Activated T-cell treated with anti-CD3 and anti-CD28 coated beads for 24 hours (primary cell): ENCODE results near the gene SELENOM.

Experiments
- DNase-seq: peaks from one replicate; pipeline ENCODE4 v3.0.0-alpha.2; 2020; ENCODE audit warnings: low read depth

Gene SELENOM

GRCh38 chr22:31107178-31107893 is at the start of gene SELENOM:
Gene SELENOM (minus strand): TSS chr22:31107568. CDS start chr22:31107505, 63 bp downstream.
- peak; percentile 79 for DNase-seq

DNA sequence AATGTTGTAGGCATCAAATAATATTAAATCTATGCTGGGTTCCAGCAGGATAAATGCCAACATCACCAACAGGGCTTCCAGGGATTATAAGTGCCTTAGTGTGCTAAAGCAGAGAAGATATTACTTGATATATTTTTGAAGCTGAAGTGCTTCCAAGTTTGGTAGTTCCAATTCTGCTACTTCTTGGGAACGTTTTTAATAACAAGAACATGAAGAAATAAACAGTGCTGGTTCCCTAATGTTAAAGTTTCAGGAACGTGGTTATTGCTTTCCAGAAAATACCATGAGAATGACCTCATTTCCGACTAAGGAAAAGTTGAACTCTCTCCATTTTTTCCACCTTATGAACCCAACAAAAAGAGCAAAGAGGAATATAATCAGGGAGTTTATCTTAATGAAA is 48.1 kb upstream of the SELENOM start:
- no peak for DNase-seq

DNA sequence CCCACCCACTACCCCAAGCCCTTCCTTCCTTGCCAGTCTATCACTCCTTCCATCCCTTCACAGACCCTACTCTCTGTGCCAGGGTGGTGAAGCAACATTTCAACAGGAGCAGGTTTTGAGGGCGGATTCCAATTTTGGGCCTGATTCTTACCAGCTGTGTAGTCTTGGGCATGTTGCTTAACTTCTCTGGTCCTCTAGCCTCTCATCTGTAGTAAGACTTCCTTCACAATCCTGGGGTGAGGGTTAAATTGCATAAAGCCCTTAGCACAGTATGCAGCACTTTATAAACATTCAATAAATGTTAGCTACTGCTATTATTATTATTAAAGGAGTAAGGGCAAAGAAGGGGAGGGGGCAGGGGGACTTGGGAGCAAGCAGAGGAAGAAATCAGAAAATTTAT is 47.6 kb upstream of the SELENOM start:
- DNase-seq: no peak

DNA sequence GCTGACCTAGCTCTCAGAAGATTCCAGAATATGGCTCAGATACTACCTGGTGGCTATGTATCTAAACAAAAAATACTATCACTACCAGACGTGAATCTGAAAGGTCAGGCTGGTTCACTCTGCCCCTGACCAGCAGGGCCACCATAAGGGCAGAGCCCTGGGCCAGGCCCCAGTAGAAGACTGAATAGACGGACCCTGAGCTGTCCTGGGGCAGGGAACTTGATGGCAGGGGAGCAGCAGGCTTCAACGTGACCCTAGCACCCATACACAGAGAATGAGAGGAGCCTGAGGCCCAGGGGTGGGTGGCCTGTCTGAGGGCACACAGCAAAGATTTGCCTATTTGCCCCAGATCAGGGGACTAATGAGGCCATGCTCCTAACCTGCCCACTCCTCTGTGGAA is 46.0 kb upstream of the SELENOM start:
- DNase-seq: no peak

GRCh38 chr22:31151872-31152271 is 44.5 kb upstream of the SELENOM start:
- DNase-seq: no peak

GRCh38 chr22:31150615-31151014 is 43.2 kb upstream of the SELENOM start:
- DNase-seq: no peak

DNA sequence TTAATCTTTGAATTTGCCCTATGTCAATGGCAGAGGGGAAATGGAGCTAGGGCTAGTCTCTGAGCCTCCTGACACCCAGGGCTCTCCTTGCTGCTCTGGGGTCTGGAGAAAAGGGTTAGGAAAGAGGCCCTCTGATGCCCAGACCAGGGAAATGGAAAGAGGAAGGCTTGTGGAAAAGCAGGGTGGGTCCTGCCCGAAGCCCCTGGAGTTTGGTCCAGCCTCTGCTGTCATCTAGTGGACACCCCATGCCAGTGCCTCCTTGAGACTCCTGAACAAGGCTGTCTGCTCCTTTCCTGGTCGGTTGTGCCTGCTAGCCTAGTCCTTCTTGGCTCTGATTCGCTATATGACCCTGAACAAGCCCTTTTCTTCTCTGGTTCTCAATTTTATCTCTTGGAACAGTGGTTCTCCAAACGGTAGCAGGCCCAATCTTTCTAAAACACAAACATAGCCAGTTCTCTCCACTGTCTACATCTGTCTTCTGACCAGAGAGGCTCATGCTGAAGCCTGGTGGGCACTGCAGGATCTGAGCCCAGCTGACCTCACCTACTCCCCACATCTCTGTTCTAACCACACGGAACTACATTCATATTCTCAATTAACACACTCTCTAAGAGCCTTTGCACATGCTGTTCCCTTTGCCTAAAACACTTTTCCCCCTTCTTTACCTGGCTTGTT is 41.7 kb upstream of the SELENOM start:
- DNase-seq: no peak

DNA sequence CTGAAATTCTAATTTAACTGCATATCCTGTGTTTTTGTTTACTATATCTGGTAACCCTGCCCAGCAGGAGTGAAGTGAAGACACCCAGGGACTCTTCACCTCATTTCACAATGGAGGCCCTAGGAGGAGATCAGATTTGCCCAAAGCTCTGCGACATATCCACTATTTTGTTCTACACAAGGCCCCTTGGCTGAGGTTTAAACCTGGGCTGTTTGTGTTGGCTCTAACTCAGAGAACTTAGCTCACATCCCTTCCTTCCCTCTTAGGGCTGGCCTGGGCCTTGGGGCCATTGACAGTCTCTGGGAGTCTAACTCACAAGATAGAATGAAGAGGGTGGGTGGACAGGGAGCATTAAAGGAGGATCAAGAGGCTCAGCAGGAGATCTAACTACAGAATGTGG is 41.1 kb upstream of the SELENOM start:
- no peak for DNase-seq

- DNase-seq: no peak
These were observed 36.9 kb upstream of the SELENOM start for GRCh38 chr22:31144223-31144622.

- no peak for DNase-seq
These were observed 36.2 kb upstream of the SELENOM start for GRCh38 chr22:31143537-31143936.

DNA sequence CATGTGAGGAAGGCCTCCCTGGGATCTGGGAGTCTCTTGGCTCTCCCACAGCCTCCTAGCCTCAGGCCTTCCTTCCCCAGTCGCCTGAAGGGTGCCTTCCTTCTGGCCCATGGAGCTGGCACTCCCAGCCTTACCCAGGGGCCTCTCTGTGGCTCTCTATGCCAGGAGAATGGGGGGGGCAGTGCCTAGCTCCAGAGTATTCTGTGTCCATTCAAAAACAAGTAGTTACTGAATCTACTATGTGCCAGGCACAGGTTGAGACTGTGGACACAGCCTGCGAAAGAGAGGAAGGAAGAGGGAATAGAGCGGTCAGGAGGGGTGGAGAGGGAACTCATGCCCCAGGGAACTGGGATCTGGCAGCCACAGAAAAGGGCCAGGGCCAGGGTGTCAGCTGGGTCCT is 35.7 kb upstream of the SELENOM start:
- DNase-seq: no peak

DNA sequence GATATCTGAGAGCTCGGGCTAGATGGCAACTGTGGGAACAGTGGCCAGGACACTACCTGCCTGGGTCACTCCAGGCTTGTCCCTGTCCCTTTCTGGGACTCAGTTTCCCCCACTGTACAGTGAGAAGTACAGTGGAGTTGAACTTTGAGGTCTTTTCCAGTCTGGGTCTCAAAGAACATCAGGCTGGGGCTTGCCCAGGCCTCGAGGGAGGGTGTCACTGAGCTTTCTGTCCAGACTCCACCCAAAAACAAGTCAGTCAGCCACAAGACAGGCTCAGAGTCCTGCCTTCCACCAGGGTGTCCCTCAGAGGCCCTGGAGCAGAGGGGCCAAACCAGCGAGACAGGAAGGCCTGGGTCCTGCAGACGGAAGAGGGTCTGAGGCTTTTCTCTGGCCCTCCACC is 34.9 kb upstream of the SELENOM start:
- DNase-seq: no peak

DNA sequence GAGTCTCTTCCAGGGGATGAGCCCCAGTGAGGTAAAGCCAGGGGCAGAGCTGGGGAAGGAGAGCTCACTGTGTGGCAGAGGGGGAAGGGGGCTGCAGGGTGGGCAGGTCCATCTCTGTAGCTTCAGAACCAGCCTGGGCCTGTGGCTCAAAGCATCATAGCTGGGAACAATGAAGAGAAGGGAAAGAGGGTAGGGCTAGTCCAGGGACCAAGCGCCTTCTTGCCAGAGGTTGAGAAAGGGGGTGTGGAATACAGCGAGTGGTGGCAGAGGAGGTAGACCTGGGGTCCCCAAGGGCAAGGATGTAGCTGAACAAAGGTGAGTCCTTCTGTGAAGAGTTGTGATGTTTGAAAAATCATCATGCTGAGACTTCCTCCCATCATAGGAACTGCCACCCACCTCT is 34.2 kb upstream of the SELENOM start:
- no peak for DNase-seq

DNA sequence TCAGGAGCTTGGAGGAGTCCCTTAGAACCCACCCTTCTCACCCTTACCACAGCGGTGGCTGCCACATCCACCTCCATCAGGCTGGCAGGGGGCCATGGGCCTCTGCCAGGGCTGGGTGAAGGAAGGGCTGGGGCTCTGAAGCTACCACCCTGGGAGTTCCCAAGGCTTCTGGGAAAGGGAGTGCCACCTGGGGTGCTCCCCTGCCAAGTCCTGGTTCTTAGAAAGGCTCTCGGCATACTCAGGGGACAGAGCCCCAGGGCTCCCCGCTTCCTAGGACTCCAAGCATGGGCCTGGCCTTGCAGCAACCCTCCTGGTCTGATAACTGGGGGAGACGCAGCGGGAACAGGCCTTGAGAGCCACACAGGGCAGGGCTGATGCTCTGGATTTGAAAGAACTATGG is 33.4 kb upstream of the SELENOM start:
- DNase-seq: no peak

DNA sequence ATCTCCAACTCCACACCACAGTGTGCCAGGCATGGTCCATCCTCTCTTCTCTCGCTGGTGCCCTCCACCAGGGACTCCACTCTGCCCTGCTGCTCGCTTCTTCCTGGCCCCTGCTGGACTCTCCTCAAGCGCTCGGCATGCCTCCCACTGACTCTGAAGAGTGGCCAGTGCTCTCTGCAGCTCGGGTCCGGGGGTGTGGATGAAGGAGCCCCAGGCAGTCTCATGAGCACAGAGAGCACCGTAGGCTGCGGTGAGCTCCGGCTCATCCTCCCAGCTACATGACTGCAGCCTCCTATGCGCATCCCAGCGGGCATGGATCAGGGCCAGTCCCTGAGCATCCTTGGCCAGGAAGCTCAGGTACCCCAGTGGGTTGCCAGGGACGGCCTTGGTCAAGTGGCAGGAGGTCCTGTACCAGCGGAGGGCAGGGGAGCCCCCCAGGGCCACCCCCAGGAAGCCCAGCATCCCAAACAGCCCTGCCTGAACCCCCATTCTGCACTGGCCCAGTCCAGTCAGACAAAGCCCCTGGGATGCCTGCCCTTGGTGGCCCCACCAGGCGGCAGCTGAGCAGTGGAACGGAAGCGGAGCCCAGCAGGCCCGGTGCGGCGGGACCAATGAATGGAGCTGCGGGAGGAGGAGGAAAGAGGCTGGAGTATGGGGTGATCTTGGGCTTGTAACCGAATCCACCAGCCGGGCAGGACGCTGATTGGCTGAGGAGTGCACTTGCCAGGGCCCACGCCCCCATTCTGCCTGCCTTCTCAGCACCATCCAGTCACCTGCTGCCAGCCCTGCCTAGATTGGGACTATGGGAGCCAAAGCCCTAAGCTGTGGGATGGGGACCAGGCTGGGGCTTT is 32.7 kb upstream of the SELENOM start, which contains the start of gene PLA2G3:
Gene PLA2G3, minus strand, starts transcription at position 643 of the 851 bp plus-strand sequence. Its CDS starts 154 bp downstream, at position 489.
- no peak for DNase-seq

DNA sequence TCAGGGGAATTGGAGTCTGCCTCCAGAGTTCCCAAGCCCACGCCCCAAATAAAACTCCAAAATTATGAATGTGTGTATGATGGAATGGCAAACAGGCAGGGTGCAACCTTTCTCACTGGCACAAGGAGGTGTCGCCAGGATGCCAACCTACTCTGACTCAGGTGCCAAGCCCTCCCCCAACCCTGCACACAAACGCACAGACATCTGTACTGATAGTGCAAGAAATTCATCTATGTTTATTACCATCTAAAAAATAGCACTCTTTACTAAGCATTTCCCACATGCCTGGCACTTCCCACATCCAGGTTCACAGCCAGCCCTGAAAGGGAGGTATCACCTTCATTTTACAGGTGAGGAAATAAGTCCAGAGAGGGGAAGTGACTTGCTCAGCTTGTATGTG is 31.7 kb upstream of the SELENOM start:
- DNase-seq: no peak

- no peak for DNase-seq
These were observed 30.8 kb upstream of the SELENOM start for GRCh38 chr22:31138126-31138525.

DNA sequence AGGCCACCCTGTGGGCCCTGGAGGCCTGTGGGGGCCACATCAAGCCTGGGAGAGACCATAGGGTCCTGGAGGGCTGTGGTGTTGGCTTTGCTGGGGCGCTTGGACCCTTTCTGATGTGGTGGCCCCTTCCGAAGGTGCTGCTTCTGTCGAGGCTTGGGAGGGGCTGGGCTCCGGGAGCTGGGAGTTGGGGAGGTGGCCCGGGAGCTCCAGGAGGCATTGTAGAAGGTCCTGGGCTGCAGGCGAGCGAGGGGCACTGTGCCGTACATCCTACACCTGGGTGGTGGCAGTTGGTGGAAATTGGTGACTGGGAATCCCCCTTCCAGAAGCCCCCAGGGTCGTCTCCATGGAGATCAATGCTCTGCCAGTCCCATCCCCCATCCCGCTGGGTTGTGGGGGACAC is 30.4 kb upstream of the SELENOM start:
- no peak for DNase-seq

DNA sequence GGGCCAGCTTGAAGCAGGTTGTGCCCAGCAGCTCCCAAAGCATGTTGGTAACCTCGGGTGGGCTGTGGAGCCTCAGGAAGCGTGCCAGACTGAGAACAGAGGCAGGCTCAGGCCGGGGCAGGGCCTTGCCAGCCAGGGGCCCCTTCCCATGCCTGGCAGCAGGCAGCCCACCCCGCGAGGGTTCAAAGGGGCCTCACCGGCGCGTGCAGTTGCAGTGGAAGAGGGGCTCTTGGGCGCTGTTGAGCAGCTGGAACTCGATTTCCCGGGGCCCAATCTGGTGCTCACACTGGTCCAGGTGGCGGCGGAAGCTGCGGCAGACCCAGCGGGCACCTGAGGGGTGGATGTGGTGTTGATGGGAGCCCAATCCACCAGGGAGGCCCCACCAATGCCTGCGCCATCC is 29.3 kb upstream of the SELENOM start:
- DNase-seq: no peak

DNA sequence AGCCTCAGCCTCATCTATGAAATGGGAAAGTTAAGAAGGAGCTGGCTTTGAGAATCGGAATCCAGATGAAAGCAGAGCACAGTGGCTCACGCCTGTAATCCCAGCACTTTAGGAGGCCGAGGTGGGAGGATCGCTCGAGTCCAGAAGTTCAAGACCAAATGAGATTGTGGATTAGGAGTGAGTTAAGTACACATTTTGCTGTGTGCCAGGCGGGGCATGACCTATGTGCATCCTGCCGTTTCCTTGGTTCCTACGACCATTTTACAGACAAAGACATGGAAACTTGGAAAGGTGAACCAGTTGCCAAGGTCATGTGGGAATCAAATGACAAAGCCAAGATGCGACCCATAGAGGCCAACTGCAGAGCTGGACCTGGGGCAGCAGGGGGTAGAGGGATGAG is 28.8 kb upstream of the SELENOM start:
- no peak for DNase-seq

DNA sequence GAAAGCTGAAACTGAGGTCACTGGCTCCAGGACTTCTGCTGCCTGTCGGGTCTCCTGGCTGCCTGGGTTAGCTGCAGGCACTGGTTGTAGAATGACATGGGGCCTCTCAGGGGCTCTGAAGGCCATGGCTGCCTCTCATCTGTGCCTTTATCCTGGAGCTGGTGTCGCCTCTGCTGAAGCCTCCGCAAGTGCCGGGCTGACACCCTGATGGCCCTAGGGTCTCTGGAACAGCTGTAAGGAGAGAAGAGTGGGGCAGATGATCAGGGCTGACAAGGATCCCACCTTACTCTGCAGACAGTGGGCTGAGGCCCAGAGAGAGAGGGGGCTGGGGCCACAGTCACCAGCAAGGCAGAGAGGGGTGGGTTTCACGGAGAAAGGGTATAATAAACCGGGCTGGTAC is 28.3 kb upstream of the SELENOM start:
- no peak for DNase-seq

DNA sequence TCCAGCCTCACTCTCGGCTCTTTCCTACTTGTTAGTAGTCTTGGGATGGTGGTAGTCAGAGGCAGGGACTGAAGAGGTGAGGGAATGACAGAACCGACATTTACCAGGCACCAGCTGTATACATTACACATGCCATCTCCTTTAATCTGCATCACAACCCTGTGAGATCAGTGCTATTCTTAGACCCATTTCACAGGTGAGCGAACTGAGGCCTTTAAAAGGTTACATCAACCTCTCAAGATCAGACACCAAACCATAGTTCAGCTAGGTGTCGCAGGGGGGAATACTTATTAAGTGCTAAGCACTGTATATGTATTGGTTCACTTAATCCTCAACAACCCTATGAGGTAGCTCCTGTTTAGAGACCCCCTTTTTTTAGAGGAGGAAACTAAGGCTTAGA is 27.3 kb upstream of the SELENOM start:
- no peak for DNase-seq

DNA sequence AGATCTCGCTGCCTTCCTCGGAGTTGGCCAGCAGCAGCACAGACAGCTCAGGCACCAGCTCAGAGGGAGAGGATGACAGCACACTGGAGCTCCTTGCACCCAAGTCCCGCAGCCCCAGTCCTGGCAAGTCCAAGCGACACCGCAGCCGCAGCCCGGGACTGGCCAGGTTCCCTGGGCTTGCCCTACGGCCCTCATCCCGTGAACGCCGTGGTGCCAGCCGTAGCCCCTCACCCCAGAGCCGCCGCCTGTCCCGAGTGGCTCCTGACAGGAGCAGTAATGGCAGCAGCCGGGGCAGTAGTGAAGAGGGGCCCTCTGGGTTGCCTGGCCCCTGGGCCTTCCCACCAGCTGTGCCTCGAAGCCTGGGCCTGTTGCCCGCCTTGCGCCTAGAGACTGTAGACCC is 26.5 kb upstream of the SELENOM start:
- DNase-seq: no peak
